ENCODE results near the gene KRTAP5-9.

Gene KRTAP5-9

DNA sequence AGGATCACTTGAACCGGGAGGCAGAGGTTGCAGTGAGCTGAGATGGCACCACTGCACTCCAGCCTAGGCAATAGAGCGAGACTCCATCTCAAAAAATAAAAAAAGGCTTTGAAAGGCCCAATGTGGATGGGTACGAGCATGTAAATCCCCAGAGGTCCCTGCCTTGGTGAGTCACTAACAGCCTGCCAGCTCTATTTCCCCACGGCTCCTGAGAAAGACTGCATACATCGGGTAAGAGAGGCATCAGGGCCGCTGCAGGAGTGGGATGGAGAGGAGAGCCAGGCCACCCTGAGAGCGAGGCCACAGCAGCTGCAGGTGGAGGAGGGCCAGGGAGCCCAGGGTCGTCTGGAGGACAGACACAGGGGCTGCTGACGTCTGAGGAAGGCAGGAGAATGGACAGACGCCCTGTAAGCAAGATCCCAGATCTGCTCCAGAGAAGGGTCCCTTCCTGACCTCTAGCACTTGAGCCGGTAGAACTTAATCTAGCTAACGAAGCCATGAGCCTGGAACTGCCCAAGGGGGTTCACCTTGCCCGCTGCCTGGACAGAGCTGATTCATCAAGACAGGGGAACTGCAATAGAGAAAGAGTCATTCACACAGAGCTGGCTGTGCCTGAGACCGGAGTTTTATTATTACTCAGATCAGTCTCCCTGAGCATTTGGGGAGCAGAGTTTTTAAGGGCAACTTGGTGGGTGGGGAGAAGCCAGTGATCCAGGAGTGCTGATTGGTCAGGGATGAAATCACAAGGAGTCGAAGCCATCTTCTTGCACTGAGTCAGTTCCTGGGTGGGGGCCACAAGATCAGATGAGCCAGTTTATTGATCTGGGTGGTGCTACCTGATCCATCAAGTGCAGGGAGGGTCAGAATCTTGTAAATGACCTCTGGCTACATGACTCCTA lies 5.1 kb upstream of the KRTAP5-9 start:
- H3K4me3 ChIP-seq: no peak overlapping the region
- no peak for DNase-seq (ENCODE audit: low spot score)
- no peak for TF ChIP-seq CTCF (IDR thresholded peaks at IDR 0.05)

GRCh38 chr11:71543866-71544265 lies 4.4 kb upstream of the KRTAP5-9 start:
- no peak for TF ChIP-seq CTCF (IDR thresholded peaks at IDR 0.05)
- H3K27ac ChIP-seq: no peak overlapping the region
- no peak for DNase-seq (ENCODE audit: low spot score)
- H3K4me3 ChIP-seq: no peak overlapping the region

More for the DNA sequence above, 5.1 kb upstream of the KRTAP5-9 start:
- no peak overlapping the region for H3K27ac ChIP-seq

GRCh38 chr11:71544525-71545214 lies 3.5 kb upstream of the KRTAP5-9 start:
- no peak for DNase-seq (ENCODE audit: low spot score)
- no peak overlapping the region for H3K4me3 ChIP-seq
- H3K27ac ChIP-seq: no peak overlapping the region
- TF ChIP-seq CTCF (IDR thresholded peaks at IDR 0.05): no peak

DNA sequence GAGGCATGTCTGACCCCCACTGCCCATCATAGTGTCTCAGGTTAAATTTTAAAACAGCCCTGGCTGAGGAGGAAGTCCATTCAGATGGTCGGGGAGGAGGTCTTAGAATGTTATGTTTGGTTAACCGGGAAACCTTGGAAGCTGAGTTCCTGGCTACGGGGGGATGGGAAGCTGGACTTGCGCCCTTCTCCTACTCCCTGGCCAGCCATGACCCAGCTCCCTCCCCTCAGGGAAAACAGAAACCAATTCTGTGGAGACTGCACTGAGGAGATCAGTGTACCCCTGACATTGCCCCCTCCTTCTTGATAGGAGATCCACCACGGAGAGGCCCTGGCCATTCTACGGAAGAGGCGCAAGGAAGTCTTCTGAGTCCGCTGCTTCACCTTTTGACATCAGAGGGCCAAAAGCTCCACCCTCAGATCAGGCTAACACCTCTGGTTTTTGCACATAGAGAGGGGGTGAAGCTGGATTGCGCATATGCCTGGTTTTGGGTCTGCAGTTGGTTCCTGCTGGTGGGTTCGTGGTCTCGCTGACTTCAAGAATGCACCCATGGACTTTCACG lies 2.7 kb upstream of the KRTAP5-9 start:
- no peak for TF ChIP-seq CTCF (IDR thresholded peaks at IDR 0.05)

GRCh38 chr11:71548716-71549151 lies 514 bp downstream of the KRTAP5-9 start:
- TF ChIP-seq CTCF (IDR thresholded peaks at IDR 0.05): no peak
- Histone ChIP-seq H3K27ac (no peak overlapping the region), H3K4me3 (no peak overlapping the region)
- DNase-seq (ENCODE audit: low spot score): no peak

More for the DNA sequence above, 2.7 kb upstream of the KRTAP5-9 start:
- no peak overlapping the region for H3K4me3 ChIP-seq
- DNase-seq (ENCODE audit: low spot score): no peak
- H3K27ac ChIP-seq: no peak overlapping the region

DNA sequence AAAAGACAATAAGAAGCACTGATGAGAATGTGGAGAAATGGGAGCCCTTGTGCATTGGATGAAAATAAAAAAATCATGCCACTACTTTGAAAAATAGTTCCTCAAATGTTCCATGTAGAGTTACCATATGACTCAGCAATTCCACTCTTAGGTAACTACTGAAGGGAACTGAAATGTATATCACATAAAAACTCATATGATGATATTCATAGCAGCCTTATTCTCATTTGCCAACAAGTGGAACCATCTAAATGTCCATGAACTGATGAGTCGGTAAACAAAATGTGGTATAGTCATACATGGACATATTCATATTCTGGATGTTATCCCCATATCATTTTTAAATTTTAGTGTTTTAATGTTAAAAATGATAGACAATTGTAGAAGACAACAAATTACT lies 3.5 kb downstream of the KRTAP5-9 start:
- Histone ChIP-seq H3K4me3 (no peak overlapping the region), H3K27ac (no peak overlapping the region)
- no peak for DNase-seq (ENCODE audit: low spot score)
- TF ChIP-seq CTCF (IDR thresholded peaks at IDR 0.05): no peak

All from coronary artery (tissue), 2 donors.